ENCODE data around the gene ZNF689. TPM values are rescaled to one million over a fixed set of nuclear protein-coding genes. Genes with fewer than 3 reads are reported as not detected.

ZNF689 gene
- total RNA-seq, 6 experiments from 2014 or later, result 3.9 to 5.8 (median 4.4) TPM

DNA sequence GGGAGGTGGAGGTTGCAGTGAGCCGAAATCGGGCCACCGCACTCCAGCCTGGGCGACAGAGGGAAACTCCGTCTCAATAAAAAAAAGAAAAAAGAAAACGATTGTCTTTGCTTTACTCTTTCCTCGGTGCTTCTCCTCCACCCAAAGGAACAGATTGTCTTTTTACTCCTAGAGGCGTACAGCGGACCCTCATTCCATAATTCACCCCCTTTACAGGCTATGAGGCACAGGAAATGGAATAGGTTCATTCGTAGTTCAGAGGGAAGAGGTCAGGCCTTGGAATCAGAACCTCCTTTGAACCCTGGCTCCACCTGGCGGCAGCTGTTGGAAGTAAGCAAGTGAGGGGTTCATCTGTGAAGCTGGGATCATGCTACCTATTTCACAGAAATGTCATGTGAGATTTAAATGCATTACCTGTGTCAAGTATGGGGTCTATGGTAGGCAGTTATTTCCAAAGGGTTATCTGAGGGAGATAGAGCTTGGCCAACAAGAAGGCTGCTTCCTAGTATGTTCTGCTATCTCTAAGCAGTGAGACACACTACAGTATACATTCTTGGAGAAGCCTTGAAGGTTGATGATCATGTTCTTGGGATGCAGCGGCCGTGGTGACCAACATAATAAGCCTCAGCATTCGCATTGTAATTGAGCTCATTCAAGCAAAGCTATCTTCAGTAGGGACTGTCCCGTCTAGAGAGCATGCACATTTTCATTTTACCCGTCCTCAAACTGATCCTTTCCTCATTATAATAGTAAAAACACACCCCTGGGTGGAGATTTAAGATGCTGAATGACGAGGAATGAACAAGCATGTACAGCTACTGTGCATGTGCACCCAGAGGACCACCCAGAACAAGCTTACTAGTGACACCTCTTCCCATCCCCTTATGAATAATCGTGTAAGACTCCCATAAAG lies 18.7 kb upstream of the ZNF689 start:
- intact Hi-C loops (cut with DNase I), result loop anchor here in 1 of 2 donors (10.0 kb wide), 1 partner anchor 204 kb away; no protein-coding TSS in a partner anchor
- peak overlapping the region in 2 of 3 donors; percentile 50 to 58 for H3K27ac ChIP-seq
- peaks cover 0 to 8% (median 0%) of the 10 kb centered on the region in 4 donors for H3K4me1 ChIP-seq
- TF ChIP-seq POLR2A (IDR thresholded peaks at IDR 0.05), result no peak
- peak; percentile 85 to 95 (median 95) for TF ChIP-seq CTCF (IDR thresholded peaks at IDR 0.05)
- ATAC-seq (peak; percentile 96 to 99 (median 98)), DNase-seq (peak; percentile 84 to 87 (median 86))
- 25% methylated on average over 18 of the region's 18 CpGs for WGBS (ENCODE audit: insufficient coverage, low coverage, low lambda C conversion rate, missing lambda C conversion rate)
- H3K27me3 ChIP-seq, result no peaks in the 10 kb centered on the region
- H3K36me3 ChIP-seq, result no peaks in the 10 kb centered on the region
- H3K4me3 ChIP-seq, result no peak overlapping the region
- H3K9me3 ChIP-seq, result no peaks in the 10 kb centered on the region

DNA sequence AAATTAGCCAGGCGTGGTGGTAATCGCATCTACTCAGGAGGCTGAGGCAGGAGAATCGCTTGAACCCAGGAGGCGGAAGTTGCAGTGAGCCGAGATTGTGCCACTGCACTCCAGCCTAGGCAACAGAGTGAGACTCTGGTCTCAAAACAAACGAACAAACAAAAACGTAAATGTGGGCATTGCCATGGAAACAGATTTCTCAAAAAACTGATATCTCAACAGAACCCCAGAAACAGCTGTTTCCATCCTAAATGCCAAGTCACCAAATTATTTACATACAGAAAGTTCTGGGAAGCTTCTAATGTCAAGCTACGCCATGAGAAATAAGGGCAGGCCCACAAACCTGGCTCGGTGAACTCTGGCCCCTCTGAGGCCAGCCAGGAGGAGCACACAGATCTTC lies 16.0 kb upstream of the ZNF689 start:
- H3K4me3 ChIP-seq, result no peak overlapping the region
- no peaks in the 10 kb centered on the region for H3K9me3 ChIP-seq
- peaks cover 0 to 23% (median 4%) of the 10 kb centered on the region in 4 donors for H3K4me1 ChIP-seq
- DNase-seq (no peak), ATAC-seq (no peak)
- intact Hi-C loops (cut with DNase I), result loop anchor here in 1 of 2 donors (10.0 kb wide), 1 partner anchor 201 kb away; no protein-coding TSS in a partner anchor
- H3K27me3 ChIP-seq, result no peaks in the 10 kb centered on the region
- H3K36me3 ChIP-seq, result no peaks in the 10 kb centered on the region
- WGBS (ENCODE audit: insufficient coverage, low coverage, low lambda C conversion rate, missing lambda C conversion rate), result 71% methylated on average over 6 of the region's 9 CpGs
- H3K27ac ChIP-seq, result no peak overlapping the region
- no peak for TF ChIP-seq CTCF (IDR thresholded peaks at IDR 0.05)
- no peak for TF ChIP-seq POLR2A (IDR thresholded peaks at IDR 0.05)

DNA sequence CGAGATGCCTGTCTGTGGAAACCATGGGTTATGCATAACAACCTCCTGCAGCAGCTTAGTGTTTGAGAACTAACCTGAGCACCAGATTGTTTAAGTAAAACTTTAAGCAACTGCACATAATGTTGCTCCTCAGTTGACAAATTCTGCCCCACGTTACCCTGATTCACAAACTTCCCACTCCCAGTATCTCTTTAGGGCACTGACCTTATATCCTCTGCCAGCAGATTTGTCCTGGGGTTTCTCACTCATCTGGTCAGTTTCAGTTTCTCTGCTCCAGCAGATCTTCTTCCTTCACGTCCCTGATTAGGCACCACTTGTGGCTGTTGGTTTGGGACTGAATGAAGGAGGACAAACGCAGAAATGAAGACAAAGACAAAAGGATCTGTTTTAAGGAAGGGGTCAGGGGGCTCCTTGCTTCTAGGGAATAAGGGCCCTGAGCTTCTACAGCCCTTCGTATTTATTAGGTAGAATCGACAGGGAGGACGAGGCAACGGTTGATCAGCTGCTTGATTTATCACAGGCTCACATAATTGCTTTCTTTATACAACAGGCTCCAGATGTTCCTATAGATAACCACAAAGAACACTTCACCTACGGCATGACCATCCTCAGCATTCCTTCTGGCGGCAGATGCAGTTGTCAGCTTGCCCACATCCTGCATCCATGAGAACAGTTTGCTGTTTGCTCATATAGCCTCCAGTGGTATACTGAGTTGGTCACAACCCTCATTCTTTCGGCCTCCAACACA lies 13.5 kb upstream of the ZNF689 start:
- ATAC-seq, result peak; percentile 62 to 83 (median 80)
- intact Hi-C loops (cut with DNase I), result loop anchor here in 1 of 2 donors (10.0 kb wide), 1 partner anchor 199 kb away; no protein-coding TSS in a partner anchor
- H3K27ac ChIP-seq, result peak overlapping the region in 1 of 3 donors; percentile 11

More for the DNA sequence above, 13.5 kb upstream of the ZNF689 start:
- peaks cover 0 to 28% (median 4%) of the 10 kb centered on the region in 4 donors for H3K4me1 ChIP-seq
- 48% methylated on average over 7 of the region's 11 CpGs for WGBS (ENCODE audit: insufficient coverage, low coverage, low lambda C conversion rate, missing lambda C conversion rate)
- TF ChIP-seq POLR2A (IDR thresholded peaks at IDR 0.05), result no peak
- no peak for TF ChIP-seq CTCF (IDR thresholded peaks at IDR 0.05)
- no peak overlapping the region for H3K4me3 ChIP-seq
- no peak for DNase-seq
- H3K36me3 ChIP-seq, result no peaks in the 10 kb centered on the region
- no peaks in the 10 kb centered on the region for H3K27me3 ChIP-seq
- no peaks in the 10 kb centered on the region for H3K9me3 ChIP-seq
